ENCODE measurements around the gene ADK.
A peak's percentile ranks its signal among the peaks of the same experiment; 100 is the strongest.
"Not testable (repeated sequence)": the region's sequence is repeated elsewhere in the genome, so short reads cannot be mapped to it uniquely, and the experiment has no call there.

The ADK gene

DNA sequence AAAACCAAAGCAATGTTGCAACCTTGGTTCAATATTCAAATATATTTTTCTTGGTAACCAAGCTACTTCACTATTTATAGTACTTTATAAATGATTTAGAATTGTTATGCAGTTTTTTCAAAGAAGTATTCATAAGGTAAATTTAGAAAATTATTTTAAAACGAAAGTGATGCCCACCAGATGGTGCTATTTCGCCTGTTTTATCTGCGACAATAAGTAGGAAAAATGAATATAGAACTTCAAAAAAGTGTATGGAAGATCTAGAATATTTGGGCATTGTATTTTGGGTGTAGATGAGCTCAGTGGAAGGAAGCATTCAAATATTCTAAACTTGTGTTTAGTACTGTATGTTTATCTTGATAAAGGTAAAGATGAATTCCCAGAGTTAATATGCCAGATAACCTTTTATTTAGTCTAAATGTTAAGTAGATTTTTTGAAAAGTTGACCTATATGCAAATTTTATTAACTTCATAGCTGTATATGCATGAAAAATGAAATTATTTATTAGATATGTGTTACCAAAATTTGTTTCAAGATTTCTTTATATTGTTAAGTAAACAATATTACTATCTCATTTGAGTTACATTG lies 93.2 kb downstream of the ADK start:
- peak; percentile 95 for FAIRE-seq

- FAIRE-seq, result no peak
These were observed 93.8 kb downstream of the ADK start for GRCh38 chr10:74244807-74245206.

DNA sequence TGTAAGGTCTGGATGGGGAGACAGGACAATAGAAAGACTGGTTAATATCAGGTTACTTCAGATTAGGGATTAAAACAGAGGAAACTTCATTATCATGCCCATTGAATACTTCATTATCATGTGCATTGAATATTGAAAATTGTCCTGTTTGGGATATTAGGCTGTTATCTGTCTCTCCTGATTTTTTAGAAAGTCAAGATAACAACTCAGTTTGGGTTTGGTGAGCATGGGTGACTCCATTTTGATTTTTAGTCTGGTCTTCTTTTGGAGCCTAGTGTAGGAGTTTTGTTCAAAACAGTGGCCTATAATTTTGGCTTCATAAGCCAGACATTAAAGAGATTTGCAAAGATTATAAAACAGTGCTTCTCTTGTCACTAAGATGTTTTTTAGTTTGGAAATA lies 95.5 kb downstream of the ADK start:
- no peak for FAIRE-seq

- FAIRE-seq, result no peak
These were observed 98.8 kb downstream of the ADK start for GRCh38 chr10:74249865-74250264.

GRCh38 chr10:74255214-74255613 lies 104.2 kb downstream of the ADK start:
- no peak for FAIRE-seq

DNA sequence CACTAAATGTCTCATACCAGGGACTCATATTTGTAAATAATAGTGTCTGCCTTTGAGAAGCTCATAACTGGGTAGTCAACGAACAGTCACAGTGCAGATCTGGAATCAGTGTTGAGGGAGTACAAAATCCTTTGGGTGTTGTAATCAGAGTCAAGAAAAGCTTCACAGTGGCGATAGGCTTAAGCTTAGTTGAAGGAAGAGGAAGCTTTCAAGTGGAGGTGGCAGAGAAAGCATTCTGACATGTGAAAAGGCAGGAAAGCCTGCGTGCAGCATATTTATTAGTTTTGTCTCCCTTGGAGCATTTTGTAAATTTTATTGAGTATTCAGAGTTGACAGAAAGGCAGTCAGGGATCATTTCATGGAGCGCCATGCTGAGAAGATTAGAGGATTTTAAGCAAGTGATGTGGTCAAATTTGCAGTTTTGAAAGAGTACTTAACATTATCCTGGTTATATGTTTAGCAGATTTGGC lies 104.9 kb downstream of the ADK start:
- no peak for FAIRE-seq

- FAIRE-seq, result no peak
These were observed 111.8 kb downstream of the ADK start for GRCh38 chr10:74262856-74263255.

DNA sequence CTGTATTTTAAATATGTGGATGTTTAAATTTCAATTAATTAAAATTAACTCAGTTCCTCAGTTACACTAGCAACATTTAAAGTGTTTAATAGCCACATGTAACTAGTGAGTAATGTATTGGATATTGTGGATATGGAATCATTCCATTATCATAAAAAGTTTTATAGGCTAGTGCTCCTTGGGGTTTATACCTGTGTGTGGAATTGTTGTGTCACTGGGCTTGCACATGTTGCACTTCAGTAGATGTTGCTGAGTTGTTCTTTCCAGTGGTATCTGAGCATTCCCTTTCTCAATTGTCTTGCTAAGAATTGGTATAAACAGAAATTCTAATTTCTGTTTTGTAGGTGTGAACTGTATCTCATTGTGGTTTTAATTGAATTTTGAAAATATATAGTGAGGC lies 113.0 kb downstream of the ADK start:
- FAIRE-seq, result no peak

- FAIRE-seq, result no peak
These were observed 121.3 kb downstream of the ADK start for GRCh38 chr10:74272288-74272687.

DNA sequence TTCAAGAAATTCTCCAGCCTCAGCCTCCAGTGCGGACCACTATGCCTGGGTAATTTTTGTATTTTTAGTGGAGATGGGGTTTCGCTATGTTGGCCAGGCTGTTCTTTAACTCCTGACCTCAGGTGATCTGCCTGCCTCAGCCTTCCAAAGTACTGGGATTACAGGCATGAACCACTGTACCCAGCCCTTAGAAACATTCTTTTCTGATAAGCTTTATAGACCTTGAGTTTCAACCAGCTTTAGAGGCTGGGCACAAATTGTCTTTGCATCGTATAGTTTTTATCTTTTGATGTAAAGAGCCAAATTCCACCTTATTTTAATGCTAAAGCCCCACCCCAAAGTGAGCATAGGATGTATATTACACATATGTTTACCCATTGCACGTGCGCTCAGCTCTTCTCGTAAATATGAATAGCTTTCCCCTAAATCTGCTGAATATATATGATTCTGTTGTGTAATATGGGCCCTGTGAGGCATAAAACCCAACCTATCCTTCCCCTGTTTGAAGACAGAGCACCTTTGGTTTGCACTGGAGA lies 124.8 kb downstream of the ADK start:
- no peak for FAIRE-seq

GRCh38 chr10:74276416-74276815 lies 125.4 kb downstream of the ADK start:
- FAIRE-seq, result no peak

GRCh38 chr10:74282151-74282847 lies 131.3 kb downstream of the ADK start:
- no peak for FAIRE-seq

DNA sequence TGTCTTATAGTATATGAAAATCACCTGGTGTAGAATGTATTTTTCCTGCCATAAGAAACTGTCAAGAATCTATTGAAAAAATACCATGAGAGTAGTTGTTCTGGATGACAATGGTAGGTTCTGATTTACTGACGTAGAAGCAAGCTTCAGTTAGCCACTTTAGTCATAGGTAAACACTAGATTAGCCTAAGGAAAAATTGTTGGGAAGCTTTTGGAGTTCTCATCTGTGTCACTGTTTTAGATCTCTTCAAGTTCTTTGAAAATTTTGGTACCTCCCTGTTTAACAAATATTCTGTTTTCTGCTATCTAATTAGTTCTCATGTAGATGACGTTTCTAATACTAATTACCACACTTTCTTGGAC lies 131.8 kb downstream of the ADK start:
- no peak for FAIRE-seq

DNA sequence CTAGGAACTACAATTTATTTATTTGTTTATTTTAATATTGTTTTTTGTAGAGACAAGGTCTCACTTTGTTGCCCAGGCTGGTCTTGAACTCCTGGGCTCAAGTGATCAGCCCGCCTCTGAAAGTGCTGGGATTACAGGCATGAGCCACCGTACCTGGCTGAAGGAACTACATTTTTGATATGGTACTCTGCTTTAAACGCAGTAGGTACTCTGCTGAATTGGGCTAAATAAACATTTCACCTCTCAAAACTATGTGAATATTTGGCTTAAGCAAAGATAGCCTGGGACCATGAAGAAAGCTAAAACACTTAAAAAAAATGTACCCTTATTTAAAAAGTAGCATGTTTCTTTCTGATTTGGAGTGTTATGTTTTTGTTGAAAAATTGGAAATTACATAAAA lies 138.2 kb downstream of the ADK start:
- no peak for FAIRE-seq

- FAIRE-seq, result no peak
These were observed 138.9 kb downstream of the ADK start for GRCh38 chr10:74289951-74290350.

GRCh38 chr10:74290708-74291107 lies 139.7 kb downstream of the ADK start:
- FAIRE-seq, result no peak

- no peak for FAIRE-seq
These were observed 141.9 kb downstream of the ADK start for GRCh38 chr10:74292871-74293427.

DNA sequence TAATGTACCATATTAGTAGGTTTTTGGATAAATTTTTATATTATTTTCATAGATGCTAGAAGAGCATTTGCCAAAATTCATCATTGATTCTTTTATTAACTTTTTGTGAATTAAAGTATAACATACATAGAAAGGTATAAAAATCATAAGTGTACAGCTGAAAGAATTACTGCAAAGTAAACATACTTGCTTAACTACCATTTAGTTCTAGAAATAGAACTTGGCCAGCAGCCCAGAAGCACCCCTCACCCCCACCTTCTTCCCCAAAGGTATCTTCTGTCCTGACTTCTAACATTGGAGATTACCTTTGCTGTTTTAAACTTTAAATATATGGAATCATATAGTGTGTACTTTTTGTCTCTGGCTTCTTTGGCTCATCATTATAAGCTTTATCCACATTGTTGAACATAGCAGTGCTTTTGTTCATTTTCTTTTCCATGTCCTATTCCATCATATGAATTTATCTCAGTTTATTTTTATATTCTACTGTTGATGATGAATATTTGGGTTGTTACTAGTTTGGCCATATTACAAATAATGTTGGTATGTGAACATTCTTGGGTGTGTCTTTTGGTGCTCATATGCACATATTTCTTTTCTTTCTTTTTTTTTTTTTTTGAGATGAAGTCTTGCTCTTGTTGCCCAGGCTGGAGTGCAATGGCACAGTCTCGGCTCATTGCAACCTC lies 142.8 kb downstream of the ADK start:
- FAIRE-seq, result no peak

DNA sequence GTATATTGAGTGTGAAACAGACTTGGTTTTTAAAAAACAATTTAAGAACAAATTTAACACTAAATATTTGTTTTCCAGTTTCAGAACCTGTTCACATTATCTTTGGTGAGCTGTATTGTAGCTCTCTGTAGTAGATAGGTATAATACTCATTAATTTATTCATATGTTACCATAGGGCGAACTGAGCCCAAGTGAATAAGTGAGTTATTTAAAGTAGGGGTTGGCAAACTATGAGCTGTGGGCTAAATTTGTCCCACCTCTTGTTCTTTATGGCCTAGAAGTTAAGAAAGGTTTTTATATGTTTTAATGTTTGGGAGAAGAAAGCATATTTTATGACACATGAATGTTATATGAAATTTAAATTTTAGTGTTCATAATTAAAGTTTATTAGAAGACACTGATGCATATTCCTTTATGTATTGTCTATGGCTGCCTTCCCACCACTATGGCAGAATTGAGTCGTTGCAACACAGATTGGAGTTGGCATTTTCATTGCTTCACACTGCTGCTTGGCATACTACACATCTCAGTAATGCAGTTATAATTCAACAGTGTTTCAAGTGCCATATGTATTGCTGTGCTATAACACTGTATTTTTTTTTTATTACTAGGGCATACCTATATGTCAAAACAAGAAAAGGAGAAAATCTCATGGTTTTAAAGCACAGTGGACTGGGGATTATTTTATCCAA lies 146.5 kb downstream of the ADK start:
- no peak for FAIRE-seq

- not testable (repeated sequence) for FAIRE-seq
These were observed 149.1 kb downstream of the ADK start for GRCh38 chr10:74300074-74300621.

- no peak for FAIRE-seq
These were observed 149.6 kb downstream of the ADK start for GRCh38 chr10:74300666-74301065.

GRCh38 chr10:74305730-74306129 lies 154.7 kb downstream of the ADK start:
- FAIRE-seq, result peak; percentile 36

Measured in G401.6 (cell line).